NB4 (cell line): Measurements from ENCODE around the gene AR.

ENCODE experiments used
- CTCF ChIP-seq: IDR thresholded peaks from one replicate; pipeline ENCODE4 v1.5.1; 2012; ENCODE audit warnings: low read depth, low read length
- MAX ChIP-seq: IDR thresholded peaks from 2 replicates; pipeline ENCODE4 v1.6.1; 2011; ENCODE audit warnings: low read depth, low read length
- MYC ChIP-seq: IDR thresholded peaks from 2 replicates; pipeline ENCODE4 v1.6.1; 2011; ENCODE audit warnings: low read depth, low read length
- POLR2A ChIP-seq: IDR thresholded peaks from 2 replicates; pipeline ENCODE4 v1.6.1; 2011; ENCODE audit warnings: mild to moderate bottlenecking; ENCODE audit not compliant: insufficient read length; ENCODE audit errors: extremely low read depth

GRCh38 chrX:67601771-67602170 is 58.0 kb downstream of the AR start:
- no peak for TF ChIP-seq CTCF
- TF ChIP-seq POLR2A, result no peak
- TF ChIP-seq MYC, result no peak
- TF ChIP-seq MAX, result no peak
